HepG2 (cell line): ENCODE measurements around the gene RAB22A. TPM values are rescaled to one million over a fixed set of nuclear protein-coding genes. Genes with fewer than 3 reads are reported as not detected.
A peak's percentile ranks its signal among the peaks of the same experiment; 100 is the strongest.

Source experiments
- HOXA7 ChIP-seq: sonication (generic); formaldehyde crosslinking; IDR thresholded peaks from 2 replicates; pipeline ENCODE4 v1.8.1; 2022; ENCODE audit warnings: mild to moderate bottlenecking, missing genetic modification reagents, moderate library complexity
- SOX13 ChIP-seq, 3 experiments: fragments of 450-650 bp in 1 of 3; sonication (generic) in 1 of 3; formaldehyde crosslinking in 1 of 3; IDR thresholded peaks in 2 of 3; conservative IDR thresholded peaks in 1 of 3; 2 replicates each; pipeline versions ENCODE4 v1.5.0 to v1.6.1; 2016 to 2020; ENCODE audit warnings: antibody characterized with exemption in 1 of 3, mild to moderate bottlenecking in 1 of 3, missing compliant biosample characterization in 1 of 3, missing genetic modification reagents in 1 of 3, moderate library complexity in 1 of 3
- ZBTB3 ChIP-seq: sonication (generic); formaldehyde crosslinking; IDR thresholded peaks from 2 replicates; pipeline ENCODE4 v1.4.0; 2020; ENCODE audit warnings: low read depth, mild to moderate bottlenecking, moderate library complexity, missing genetic modification reagents, borderline replicate concordance
- ZNF354B ChIP-seq: sonication (generic); formaldehyde crosslinking; IDR thresholded peaks from 2 replicates; pipeline ENCODE4 v1.8.0; 2022; ENCODE audit warnings: mild to moderate bottlenecking, missing genetic modification reagents
- ZNF430 ChIP-seq: sonication (generic); formaldehyde crosslinking; IDR thresholded peaks from 2 replicates; pipeline ENCODE4 v1.9.0; 2021; ENCODE audit warnings: mild to moderate bottlenecking, missing genetic modification reagents
- ZNF451 ChIP-seq: sonication (generic); formaldehyde crosslinking; IDR thresholded peaks from 2 replicates; pipeline ENCODE4 v1.5.0; 2020; ENCODE audit warnings: mild to moderate bottlenecking, missing genetic modification reagents
- ZNF547 ChIP-seq: sonication (generic); formaldehyde crosslinking; IDR thresholded peaks from 2 replicates; pipeline ENCODE4 v1.5.1; 2020; ENCODE audit warnings: mild to moderate bottlenecking, missing genetic modification reagents
- ZNF598 ChIP-seq: sonication (generic); formaldehyde crosslinking; IDR thresholded peaks from 2 replicates; pipeline ENCODE4 v1.5.1; 2020; ENCODE audit warnings: mild to moderate bottlenecking, missing genetic modification reagents, borderline replicate concordance
- ZNF746 ChIP-seq: sonication (generic); formaldehyde crosslinking; IDR thresholded peaks from 2 replicates; pipeline ENCODE4 v1.8.0; 2022; ENCODE audit warnings: mild to moderate bottlenecking, missing genetic modification reagents
- polyA plus RNA-seq, 8 experiments: library from polyadenylated mRNA; depleted of rRNA in 3 of 8; stranded (reverse) in 7 of 8; unstranded in 1 of 8; fragments of >200 nt; fragmentation: Illumina TruSeq in 4 of 8; extraction: Trizol in 4 of 8; gene quantifications; 2 replicates each; pipeline versions ENCODE4 v1.2.1 to v1.2.3, GENCODE V29; 2011 to 2016; ENCODE audit warnings: low read depth in 4 of 8, missing spikeins in 1 of 8, mixed read lengths in 1 of 8; ENCODE audit not compliant: insufficient read depth in 1 of 8
- total RNA-seq, 5 experiments: library from RNA; depleted of rRNA; stranded (reverse); fragments of >200 nt; fragmentation: Illumina TruSeq; extraction: Trizol; gene quantifications; 2 replicates each; pipeline ENCODE4 v1.2.3, GENCODE V29; 2016; ENCODE audit warnings: low read depth in 1 of 5
- TF ChIP-seq, protein P1 (sequence below): sonication (generic); formaldehyde crosslinking; IDR thresholded peaks from 2 replicates; pipeline ENCODE4 v1.9.0; 2022; ENCODE audit warnings: missing genetic modification reagents, mild to moderate bottlenecking, borderline replicate concordance
- TF ChIP-seq, protein P2 (sequence below): sonication (generic); formaldehyde crosslinking; conservative IDR thresholded peaks from 2 replicates; pipeline ENCODE4 v1.4.0; 2020; ENCODE audit warnings: missing genetic modification reagents
- TF ChIP-seq, protein P3 (sequence below): sonication (generic); formaldehyde crosslinking; IDR thresholded peaks from 2 replicates; pipeline ENCODE4 v1.5.1; 2020; ENCODE audit warnings: missing genetic modification reagents, mild to moderate bottlenecking, borderline replicate concordance
- TF ChIP-seq, protein P4 (sequence below): sonication (generic); formaldehyde crosslinking; IDR thresholded peaks from 2 replicates; pipeline ENCODE4 v1.5.1; 2020; ENCODE audit warnings: mild to moderate bottlenecking, missing genetic modification reagents, borderline replicate concordance
- TF ChIP-seq, protein P5 (sequence below): sonication (generic); formaldehyde crosslinking; IDR thresholded peaks from 2 replicates; pipeline ENCODE4 v1.8.1; 2023; ENCODE audit warnings: mild to moderate bottlenecking, inconsistent platforms, moderate library complexity, missing genetic modification reagents, borderline replicate concordance
- TF ChIP-seq, protein P6 (sequence below): sonication (generic); formaldehyde crosslinking; IDR thresholded peaks from 2 replicates; pipeline ENCODE4 v1.9.0; 2021; ENCODE audit warnings: missing genetic modification reagents, mild to moderate bottlenecking, borderline replicate concordance

Gene RAB22A
- total and polyA plus RNA-seq, 2 of the 13 experiments (the other 11 are each of a cell fraction or from before 2014, with no cell fraction given), result 10.7 to 11.2 TPM

DNA sequence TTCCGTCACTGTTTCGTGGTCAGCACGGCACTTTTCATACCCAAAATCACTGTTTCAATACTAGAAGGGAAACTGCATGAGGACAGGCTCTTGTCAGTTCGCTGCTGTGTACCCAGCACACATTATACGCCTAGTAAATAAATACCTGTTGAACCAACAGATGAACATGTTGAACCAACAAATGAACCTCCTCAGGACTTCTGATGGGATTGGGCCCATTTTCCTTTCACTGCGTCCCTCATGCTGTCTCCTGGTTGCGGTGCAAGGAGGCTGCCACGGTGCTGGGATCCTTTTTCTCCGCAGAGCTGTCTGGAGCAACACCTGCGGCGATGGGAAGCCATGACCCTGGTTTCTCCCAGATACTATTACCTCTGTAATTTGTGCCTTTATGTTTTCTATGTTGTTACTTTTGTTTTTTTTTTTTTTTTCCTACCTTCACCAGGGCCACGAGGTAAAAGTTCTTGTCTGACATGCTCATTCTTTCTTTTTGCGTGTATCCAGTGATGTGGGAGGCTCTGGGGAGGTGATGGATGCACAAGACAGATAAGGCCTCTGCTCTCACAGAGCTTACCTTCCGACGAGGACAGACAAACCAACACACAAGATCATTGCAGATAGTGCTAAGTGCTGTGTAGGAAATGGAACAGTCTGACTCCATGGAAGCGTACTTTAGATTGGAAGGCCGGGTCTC is 80.6 kb downstream of the RAB22A start (continued):
- TF ChIP-seq, protein P1, sequence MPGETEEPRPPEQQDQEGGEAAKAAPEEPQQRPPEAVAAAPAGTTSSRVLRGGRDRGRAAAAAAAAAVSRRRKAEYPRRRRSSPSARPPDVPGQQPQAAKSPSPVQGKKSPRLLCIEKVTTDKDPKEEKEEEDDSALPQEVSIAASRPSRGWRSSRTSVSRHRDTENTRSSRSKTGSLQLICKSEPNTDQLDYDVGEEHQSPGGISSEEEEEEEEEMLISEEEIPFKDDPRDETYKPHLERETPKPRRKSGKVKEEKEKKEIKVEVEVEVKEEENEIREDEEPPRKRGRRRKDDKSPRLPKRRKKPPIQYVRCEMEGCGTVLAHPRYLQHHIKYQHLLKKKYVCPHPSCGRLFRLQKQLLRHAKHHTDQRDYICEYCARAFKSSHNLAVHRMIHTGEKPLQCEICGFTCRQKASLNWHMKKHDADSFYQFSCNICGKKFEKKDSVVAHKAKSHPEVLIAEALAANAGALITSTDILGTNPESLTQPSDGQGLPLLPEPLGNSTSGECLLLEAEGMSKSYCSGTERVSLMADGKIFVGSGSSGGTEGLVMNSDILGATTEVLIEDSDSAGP (CRISPR knock-in tag), result no peak
- TF ChIP-seq, protein P2, sequence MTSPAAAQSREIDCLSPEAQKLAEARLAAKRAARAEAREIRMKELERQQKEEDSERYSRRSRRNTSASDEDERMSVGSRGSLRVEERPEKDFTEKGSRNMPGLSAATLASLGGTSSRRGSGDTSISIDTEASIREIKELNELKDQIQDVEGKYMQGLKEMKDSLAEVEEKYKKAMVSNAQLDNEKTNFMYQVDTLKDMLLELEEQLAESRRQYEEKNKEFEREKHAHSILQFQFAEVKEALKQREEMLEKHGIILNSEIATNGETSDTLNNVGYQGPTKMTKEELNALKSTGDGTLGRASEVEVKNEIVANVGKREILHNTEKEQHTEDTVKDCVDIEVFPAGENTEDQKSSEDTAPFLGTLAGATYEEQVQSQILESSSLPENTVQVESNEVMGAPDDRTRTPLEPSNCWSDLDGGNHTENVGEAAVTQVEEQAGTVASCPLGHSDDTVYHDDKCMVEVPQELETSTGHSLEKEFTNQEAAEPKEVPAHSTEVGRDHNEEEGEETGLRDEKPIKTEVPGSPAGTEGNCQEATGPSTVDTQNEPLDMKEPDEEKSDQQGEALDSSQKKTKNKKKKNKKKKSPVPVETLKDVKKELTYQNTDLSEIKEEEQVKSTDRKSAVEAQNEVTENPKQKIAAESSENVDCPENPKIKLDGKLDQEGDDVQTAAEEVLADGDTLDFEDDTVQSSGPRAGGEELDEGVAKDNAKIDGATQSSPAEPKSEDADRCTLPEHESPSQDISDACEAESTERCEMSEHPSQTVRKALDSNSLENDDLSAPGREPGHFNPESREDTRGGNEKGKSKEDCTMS, result no peak
- TF ChIP-seq HOXA7 (CRISPR knock-in tag), result peak; percentile 80; the same call in 1 of the 2 replicates
- TF ChIP-seq, protein P3, sequence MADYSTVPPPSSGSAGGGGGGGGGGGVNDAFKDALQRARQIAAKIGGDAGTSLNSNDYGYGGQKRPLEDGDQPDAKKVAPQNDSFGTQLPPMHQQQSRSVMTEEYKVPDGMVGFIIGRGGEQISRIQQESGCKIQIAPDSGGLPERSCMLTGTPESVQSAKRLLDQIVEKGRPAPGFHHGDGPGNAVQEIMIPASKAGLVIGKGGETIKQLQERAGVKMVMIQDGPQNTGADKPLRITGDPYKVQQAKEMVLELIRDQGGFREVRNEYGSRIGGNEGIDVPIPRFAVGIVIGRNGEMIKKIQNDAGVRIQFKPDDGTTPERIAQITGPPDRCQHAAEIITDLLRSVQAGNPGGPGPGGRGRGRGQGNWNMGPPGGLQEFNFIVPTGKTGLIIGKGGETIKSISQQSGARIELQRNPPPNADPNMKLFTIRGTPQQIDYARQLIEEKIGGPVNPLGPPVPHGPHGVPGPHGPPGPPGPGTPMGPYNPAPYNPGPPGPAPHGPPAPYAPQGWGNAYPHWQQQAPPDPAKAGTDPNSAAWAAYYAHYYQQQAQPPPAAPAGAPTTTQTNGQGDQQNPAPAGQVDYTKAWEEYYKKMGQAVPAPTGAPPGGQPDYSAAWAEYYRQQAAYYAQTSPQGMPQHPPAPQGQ (CRISPR knock-in tag), result peak; percentile 75; the same call in 1 of the 2 replicates
- TF ChIP-seq ZNF547 (CRISPR knock-in tag), result 0 out of 2 replicates have a peak, but pooled peaks have one; percentile 9
- 0 out of 2 replicates have a peak, but pooled peaks have one; percentile 0 for TF ChIP-seq ZNF746 (CRISPR knock-in tag)
- TF ChIP-seq ZNF451 (CRISPR knock-in tag), result no peak
- TF ChIP-seq, protein P4, sequence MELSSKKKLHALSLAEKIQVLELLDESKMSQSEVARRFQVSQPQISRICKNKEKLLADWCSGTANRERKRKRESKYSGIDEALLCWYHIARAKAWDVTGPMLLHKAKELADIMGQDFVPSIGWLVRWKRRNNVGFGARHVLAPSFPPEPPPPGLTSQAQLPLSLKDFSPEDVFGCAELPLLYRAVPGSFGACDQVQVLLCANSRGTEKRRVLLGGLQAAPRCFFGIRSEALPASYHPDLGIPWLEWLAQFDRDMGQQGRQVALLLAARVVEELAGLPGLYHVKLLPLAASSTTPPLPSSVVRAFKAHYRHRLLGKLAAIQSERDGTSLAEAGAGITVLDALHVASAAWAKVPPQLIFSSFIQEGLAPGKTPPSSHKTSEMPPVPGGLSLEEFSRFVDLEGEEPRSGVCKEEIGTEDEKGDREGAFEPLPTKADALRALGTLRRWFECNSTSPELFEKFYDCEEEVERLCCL (CRISPR knock-in tag), result 0 out of 2 replicates have a peak, but pooled peaks have one; percentile 55
- TF ChIP-seq SOX13 (IDR thresholded peaks at IDR 0.05), result no peak
- TF ChIP-seq SOX13 (CRISPR knock-in tag; conservative IDR thresholded peaks at IDR 0.05 in 1 of 2, IDR thresholded peaks at IDR 0.05 in 1 of 2), result no peak
- no peak for TF ChIP-seq ZNF354B (CRISPR knock-in tag)
- TF ChIP-seq, protein P5, sequence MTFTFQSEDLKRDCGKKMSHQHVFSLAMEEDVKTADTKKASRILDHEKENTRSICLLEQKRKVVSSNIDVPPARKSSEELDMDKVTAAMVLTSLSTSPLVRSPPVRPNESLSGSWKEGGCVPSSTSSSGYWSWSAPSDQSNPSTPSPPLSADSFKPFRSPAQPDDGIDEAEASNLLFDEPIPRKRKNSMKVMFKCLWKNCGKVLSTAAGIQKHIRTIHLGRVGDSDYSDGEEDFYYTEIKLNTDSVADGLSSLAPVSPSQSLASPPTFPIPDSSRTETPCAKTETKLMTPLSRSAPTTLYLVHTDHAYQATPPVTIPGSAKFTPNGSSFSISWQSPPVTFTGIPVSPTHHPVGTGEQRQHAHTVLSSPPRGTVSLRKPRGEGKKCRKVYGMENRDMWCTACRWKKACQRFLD (CRISPR knock-in tag), result no peak
- peak; percentile 21; the same call in 1 of the 2 replicates for TF ChIP-seq ZNF598 (CRISPR knock-in tag)
- TF ChIP-seq ZNF430, result peak; percentile 32; the same call in 1 of the 2 replicates
- no peak for TF ChIP-seq ZBTB3 (CRISPR knock-in tag)
- TF ChIP-seq, protein P6, sequence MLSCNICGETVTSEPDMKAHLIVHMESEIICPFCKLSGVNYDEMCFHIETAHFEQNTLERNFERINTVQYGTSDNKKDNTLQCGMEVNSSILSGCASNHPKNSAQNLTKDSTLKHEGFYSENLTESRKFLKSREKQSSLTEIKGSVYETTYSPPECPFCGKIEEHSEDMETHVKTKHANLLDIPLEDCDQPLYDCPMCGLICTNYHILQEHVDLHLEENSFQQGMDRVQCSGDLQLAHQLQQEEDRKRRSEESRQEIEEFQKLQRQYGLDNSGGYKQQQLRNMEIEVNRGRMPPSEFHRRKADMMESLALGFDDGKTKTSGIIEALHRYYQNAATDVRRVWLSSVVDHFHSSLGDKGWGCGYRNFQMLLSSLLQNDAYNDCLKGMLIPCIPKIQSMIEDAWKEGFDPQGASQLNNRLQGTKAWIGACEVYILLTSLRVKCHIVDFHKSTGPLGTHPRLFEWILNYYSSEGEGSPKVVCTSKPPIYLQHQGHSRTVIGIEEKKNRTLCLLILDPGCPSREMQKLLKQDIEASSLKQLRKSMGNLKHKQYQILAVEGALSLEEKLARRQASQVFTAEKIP (CRISPR knock-in tag), result no peak
